ENCODE data around the gene FBXL22. TPM values are rescaled to one million over a fixed set of nuclear protein-coding genes. Genes with fewer than 3 reads are reported as not detected.

The FBXL22 gene
- 0.31 TPM for total RNA-seq

DNA sequence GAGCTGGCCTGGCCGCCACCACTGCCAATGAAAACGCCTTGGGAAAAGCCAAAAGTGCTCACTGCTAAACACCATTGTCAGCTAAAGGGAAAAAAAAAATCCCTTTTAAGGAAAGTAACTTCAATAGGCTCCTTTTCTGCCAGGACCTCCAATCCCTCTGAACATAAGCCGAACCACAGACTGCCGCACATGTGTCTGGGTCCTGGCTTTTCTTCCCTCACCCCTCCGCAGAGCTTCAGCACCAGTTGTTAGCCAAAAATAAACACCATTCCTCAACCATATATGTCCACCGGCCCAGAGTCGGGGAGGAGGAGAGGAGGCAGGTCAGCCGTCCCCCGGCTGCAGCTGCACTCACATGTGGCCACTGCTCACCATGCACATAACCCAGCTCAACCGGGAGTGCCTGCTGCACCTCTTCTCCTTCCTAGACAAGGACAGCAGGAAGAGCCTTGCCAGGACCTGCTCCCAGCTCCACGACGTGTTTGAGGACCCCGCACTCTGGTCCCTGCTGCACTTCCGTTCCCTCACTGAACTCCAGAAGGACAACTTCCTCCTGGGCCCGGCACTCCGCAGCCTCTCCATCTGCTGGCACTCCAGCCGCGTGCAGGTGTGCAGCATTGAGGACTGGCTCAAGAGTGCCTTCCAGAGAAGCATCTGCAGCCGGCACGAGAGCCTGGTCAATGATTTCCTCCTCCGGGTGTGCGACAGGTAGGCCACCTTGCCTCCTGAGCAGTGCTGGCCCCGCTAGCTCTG, at the start of gene FBXL22:
Gene FBXL22, plus strand, starts transcription at position 350 of the 753 bp plus-strand sequence. Its CDS starts 6 bp downstream, at position 356.

Other genes with a start within 250 kb of the FBXL22 start
- gene CA12, start 215.5 kb upstream of the FBXL22 start, total RNA-seq, result 11.6 TPM
- 110 TPM for gene USP3, start 92.8 kb upstream of the FBXL22 start, total RNA-seq
- gene HERC1, start 236.6 kb downstream of the FBXL22 start, total RNA-seq, result 425 TPM

All from parietal lobe (tissue), 1 donor.